PC-3 (cell line): ENCODE results near the gene STAG1.

ENCODE experiments used
- EZH2phosphoT487 ChIP-seq: fragments of 300-600 bp; sonication (generic); IDR thresholded peaks from 2 replicates; pipeline ENCODE4 v1.6.1; 2018; ENCODE audit warnings: mild to moderate bottlenecking, antibody characterized with exemption, low read length, borderline replicate concordance
- TF ChIP-seq, protein P1 (sequence below): fragments of 300-600 bp; sonication (generic); conservative IDR thresholded peaks from 2 replicates; pipeline ENCODE4 v1.5.1; 2017; ENCODE audit warnings: antibody characterized with exemption, low read depth, mild to moderate bottlenecking, low read length

DNA sequence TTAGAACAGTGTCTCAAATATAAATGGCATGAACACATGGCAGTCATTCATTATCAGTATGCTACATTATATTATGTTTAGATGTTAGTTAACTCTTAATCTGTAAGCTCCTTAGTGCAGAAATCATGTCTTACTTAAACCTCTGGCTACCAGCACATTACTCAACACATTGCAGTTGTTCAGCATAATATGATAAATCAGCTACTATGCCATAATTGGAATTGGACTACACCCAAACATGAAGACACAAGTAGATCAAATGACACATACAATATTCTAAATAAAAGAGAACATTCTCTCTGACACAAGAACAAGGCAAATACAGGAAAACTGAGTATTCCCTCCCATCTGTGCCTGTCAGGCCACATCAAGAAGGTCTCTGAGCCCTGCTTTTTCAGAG lies 385.9 kb downstream of the STAG1 start:
- TF ChIP-seq, protein P1, sequence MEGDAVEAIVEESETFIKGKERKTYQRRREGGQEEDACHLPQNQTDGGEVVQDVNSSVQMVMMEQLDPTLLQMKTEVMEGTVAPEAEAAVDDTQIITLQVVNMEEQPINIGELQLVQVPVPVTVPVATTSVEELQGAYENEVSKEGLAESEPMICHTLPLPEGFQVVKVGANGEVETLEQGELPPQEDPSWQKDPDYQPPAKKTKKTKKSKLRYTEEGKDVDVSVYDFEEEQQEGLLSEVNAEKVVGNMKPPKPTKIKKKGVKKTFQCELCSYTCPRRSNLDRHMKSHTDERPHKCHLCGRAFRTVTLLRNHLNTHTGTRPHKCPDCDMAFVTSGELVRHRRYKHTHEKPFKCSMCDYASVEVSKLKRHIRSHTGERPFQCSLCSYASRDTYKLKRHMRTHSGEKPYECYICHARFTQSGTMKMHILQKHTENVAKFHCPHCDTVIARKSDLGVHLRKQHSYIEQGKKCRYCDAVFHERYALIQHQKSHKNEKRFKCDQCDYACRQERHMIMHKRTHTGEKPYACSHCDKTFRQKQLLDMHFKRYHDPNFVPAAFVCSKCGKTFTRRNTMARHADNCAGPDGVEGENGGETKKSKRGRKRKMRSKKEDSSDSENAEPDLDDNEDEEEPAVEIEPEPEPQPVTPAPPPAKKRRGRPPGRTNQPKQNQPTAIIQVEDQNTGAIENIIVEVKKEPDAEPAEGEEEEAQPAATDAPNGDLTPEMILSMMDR = no peak
- TF ChIP-seq EZH2phosphoT487 = no peak
